ENCODE results near the gene MAP3K12.

- TF ChIP-seq POLR2A (IDR thresholded peaks at IDR 0.05; ENCODE audit: low read depth, low read length) = no peak
- TF ChIP-seq CEBPB (IDR thresholded peaks at IDR 0.05; ENCODE audit: low read depth, low read length) = no peak
- no peak for TF ChIP-seq FOS (IDR thresholded peaks at IDR 0.05; ENCODE audit: low read depth, low read length)
- TF ChIP-seq CTCF (conservative IDR thresholded peaks at IDR 0.05; ENCODE audit: low read depth, low read length) = no peak
- no peak for TF ChIP-seq NFE2L2 (IDR thresholded peaks at IDR 0.05; ENCODE audit: low read depth, low read length)
- no peak for TF ChIP-seq RAD21 (IDR thresholded peaks at IDR 0.05; ENCODE audit: low read length)
- no peak for TF ChIP-seq SMC3 (IDR thresholded peaks at IDR 0.05; ENCODE audit: low read depth, low read length)
- no peak for TF ChIP-seq BHLHE40 (IDR thresholded peaks at IDR 0.05; ENCODE audit: low read depth, low read length)
- TF ChIP-seq MAZ (IDR thresholded peaks at IDR 0.05; ENCODE audit: borderline replicate concordance, low read depth, low read length) = no peak
- TF ChIP-seq, protein P1, sequence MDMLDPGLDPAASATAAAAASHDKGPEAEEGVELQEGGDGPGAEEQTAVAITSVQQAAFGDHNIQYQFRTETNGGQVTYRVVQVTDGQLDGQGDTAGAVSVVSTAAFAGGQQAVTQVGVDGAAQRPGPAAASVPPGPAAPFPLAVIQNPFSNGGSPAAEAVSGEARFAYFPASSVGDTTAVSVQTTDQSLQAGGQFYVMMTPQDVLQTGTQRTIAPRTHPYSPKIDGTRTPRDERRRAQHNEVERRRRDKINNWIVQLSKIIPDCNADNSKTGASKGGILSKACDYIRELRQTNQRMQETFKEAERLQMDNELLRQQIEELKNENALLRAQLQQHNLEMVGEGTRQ (IDR thresholded peaks at IDR 0.05; ENCODE audit: low read depth, low read length) = no peak
These were observed 5.5 kb downstream of the MAP3K12 start for GRCh38 chr12:53493610-53494391.

Measured in IMR-90 (cell line).